GM18909 (cell line): Measurements from ENCODE around the gene VAPB.
A peak's percentile ranks its signal among the peaks of the same experiment; 100 is the strongest.

ENCODE experiments used
- ATAC-seq: cut with Tn5 transposase; IDR thresholded peaks from one replicate; pipeline ENCODE4 v1.9.1; 2021; ENCODE audit warnings: mild to moderate bottlenecking; ENCODE audit not compliant: unreplicated experiment, poor library complexity

The VAPB gene

DNA sequence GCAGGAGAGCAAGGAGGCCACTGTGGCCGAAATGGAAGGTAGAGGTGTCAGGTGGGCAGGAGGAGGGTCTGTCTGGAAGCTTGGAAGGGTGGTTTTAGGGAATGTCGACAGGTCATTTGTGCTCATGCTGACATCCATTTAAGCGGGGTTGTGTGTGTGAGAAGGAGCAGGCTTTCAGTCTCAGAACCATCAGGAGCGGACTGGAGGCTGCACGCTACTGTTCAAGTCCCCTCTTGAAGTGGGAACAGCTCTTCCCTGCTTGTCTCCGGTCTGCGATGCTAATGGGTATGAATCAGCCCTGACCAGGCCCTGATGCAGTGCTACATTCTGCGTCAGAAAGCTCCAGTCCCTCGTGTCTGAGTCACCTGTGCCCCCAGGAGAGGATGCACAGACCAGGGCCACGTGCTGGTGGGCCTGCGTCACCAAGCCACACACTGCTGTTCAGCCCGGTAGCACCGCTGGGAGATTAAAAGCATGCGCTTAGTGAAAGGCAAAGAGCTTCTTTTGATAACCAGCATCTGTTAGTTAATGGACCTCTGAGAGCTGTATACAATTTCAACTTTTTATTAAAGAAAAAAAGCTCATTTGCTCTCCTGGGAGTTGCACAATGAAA lies 68.2 kb downstream of the VAPB start:
- ATAC-seq, result no peak

DNA sequence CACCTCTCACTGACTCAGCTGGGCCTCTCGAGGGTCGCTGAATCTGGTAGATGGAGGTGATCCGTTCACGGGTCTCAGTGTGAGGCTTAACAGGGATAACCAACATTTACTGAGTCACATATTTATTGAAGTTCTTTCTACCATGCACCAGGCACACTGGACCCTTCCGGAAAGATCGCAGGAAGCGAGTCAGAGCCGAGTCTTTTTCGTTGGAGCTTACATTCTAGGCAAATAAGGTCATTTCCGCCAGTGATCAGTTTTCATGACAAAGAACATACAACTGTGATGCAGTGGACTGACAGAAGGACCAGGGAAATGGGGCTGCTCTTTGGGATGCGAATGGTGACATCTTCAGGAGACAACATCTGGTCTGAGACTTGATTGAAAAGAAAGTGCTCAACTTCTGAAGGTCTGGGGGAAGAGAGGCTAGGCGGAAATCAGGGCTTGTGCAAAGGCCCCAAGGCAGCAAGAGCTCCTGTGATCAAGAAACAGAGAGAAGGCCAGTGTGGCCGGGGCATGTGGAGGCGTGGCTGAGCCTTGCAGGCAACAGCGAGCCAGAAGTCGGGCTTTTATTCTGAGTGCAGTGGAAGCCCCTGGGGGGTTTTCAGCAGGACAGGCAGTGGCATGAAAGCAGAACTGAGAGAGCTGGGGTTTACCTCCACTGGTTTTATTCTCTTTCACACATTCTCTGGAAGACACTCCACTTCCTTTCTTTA lies 69.5 kb downstream of the VAPB start:
- peak; percentile 98 for ATAC-seq

DNA sequence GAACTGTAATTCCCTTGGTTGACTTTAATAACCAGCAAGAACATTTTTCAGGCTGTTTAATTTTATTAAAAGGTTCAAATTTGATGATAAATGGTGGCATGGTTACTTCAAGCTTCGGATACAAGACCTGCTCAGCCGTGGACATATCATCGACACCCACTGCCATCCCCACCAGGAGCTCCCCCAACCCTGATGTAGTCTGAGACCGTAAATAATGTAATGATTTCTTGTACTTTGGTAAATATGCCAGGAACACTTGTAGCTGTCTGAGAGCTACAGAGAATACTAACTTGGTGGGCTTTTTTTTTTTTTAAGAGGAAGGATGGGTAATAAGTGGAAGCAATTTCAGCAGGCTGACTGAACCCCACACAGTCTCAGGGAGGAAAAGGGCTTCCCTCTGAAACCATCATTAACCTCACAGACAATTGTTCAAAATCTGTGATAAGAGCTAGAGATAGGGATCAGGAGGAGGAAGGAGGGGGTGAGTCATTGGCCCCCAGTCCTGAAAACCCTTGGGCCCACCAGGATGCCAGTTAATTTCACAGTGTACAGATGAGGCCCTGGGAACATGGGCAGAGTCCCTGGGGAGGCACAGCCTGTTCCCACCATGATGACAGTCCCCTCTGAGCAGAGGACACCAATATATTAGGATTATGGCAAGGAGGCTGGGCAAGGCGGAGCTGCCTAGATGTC lies 70.2 kb downstream of the VAPB start:
- peak; percentile 31 for ATAC-seq

DNA sequence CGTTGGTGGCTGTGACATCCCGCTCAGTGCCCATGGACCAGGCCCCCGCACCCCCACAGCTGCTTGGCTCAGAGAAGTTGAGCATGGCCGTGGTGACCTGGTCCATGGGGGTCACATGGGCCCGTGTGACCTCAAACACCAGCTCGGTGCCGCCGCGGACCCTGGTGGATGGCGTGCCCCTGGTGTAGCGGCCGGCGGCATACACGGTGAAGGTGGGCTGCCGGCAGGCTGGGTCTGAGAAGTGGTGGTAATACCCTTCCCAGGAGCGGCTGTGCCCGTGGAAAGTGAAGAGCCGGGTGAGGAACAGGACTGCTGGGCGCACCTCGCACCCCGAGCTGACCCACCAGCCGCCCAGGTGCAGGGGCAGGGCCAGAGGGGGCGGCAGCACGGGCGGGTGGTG lies 72.1 kb downstream of the VAPB start:
- no peak for ATAC-seq

DNA sequence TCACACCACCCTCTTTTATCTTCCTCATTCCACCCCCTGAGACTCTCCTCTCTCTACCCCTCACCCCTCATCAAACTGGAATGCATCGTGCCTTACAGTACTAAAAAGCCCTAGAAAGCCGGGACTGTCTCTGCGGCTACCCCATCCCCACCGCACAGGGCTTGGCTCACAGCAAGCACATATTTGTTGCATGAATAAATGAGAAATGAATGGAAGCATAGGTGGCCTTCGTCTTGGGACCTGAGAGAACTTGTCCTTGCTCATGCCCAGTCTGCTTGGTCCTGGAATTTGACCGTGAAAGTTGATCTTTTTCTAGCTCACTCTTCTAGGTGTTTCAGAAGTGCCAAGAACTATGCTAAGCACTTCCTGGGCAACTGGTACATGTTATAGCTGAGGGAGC lies 72.9 kb downstream of the VAPB start:
- no peak for ATAC-seq

DNA sequence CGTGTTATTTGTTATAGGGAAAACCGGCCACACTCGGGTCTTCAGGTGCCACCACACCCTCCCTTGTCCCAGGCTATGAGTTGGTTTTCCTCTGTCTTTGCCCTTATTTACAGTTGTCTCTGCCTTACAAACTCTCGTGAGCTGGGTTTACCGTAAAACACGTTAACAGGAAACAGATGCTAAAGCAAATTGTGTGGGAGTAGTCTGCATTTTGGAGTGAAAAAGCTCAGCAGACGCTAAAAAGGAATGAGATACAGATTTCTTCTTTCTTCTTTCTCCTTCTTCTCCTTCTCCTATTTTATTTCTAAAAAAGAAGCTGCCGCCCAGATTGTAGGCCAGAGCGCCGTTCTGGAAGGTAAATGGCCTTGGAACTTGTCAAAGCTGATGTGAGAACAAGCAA lies 74.2 kb downstream of the VAPB start:
- ATAC-seq, result no peak

DNA sequence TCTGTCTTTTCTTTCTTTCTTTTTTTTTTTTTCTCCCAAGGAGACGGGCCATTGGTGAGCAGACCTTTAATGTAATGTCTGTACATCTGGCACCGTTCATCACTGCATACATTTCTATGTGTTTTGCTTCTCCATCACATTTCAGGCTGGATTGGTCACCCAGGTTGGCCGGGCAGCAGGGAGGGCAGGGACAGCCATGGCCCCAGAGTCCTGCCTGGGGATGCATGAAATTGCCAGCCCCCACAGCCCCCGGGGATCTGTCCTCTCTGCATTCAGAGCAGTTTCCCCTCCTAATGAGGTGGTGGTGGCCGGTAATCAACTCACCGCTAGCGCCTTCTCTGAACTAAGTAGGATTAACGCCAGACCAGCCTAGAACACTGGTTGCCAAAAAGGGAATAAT lies 75.8 kb downstream of the VAPB start:
- ATAC-seq, result no peak

DNA sequence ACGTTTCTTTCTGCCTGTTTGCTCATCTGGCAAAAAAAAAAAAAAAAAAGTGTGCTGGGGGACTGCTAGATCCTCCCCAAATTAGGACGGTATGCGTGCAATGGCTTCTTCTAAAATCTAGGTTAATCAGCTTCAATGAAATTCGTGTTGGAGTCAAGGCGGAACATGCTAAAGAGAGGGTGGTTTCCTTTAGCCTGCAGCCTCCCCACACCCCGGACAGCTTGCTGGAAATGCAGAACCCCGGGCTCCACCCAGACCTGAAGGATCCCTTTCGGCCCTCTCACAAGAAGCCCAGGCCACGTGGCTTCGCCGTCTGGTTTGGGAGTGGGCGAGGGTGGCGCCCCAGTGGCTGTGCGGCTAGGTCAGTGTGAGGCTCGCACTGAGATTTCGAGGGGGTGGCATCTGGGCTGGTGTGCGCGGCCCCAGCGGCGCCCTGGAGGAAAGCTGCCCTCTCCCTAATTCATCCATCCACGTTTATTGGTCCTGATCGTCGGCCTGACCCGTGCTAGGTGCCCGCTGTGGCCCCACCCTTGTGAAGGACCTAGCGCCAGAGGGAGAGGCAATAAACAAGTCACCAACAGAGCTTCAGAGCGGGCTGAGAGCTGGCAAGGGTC lies 77.2 kb downstream of the VAPB start:
- no peak for ATAC-seq

DNA sequence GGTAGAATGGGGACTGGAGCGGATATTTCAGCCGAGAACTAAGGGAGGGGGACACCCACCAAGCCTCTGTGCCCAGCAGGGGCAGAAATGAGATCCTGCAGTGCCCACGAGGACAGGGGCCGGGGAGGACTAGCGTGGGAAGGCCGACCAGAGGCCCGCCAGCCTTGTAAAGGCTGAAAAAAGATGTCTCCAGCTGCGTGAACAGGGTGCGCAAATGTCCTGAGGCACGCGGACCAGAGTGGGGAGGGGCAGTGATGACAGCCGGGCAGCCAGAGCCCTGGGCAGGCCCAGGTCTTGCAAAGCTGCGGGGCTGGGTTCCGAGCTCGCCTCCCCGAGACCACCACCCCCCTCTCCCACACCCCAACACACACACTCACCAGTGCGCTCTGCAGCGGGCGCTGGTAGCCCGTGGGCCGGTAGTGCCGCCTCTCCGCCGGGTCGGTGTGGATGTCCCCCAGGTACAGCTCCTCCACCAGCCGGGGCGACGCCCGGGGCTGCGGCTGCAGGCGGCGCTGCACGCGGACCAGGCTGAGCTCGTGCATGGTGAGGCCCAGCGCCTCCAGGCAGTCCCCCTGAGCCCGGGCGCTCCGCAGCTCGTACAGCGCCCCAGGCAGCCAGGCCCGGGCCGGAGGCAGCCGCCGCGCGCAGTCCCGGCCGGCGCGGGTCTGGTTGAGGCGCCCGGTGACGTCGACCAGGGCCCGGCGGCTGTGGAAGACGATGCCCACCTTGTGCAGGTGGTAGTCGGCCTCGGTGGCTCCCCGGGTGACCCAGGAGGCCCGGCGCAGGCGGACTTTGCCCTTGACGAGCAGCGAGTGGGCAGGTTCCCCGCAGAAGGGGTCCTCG lies 77.9 kb downstream of the VAPB start:
- ATAC-seq, result no peak

DNA sequence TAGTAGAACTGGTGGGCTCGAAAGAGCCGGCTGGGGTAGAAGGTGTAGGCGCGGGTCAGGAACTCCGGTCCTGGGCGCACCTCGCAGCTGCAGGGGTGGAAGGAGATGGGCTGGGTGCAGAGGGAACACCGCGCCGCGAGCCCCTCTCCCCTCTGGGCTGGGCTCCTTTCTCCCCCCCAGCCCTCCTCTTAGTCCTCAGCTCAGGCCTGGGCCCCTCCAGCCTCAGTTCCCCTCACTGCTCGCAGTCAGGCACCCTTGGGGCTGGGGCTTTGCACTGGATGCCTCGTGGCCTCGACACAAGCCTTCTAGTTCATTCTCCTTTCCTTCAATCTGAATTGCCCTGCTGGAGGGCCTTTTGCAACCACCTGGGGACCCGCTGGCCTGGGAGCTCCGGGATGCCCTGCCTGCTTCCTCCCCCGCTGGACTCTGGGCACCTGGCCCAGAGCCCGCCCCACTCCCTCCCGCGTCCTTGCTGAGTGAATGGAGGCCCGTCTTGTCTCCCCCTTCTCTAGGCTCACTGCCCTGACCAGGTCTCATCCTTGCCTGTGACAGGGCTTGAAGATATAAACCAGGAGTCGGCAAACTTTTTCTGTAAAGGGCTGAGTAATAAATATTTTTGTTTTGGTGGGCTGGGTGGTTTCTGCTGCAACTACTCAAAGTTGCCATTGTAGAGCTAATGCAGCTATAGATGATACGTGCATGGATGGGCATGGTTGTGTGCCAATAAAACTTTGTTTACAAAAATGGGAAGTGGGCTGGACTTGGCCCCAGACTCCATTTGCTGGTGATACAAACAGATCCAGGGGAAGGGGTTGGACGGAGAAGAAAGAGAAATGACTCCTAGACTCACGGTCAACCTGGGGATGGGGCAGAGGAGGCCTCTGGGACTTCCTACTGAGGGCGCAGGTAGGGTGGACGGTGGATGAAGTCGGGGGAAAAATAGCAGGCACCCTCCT lies 78.8 kb downstream of the VAPB start:
- ATAC-seq, result no peak

DNA sequence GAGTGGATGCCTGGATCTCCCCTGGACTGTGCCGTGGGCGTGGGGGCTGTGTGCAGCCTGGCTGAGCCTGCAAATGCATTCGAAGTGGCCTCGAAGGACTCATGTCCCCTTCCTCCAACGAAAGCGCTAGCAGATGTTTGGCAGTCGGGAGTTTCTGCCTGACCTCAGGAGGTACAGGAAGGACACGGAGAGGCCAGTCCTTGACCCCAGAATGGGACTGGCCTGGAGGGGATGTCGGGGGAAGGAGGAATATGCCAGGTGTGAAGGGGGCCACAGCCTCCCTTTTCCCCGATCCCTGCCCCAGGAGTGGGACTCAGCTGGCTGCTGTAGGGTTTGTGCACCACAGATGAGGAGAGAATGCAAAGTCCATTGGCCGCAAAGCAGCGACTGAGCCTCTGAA lies 80.6 kb downstream of the VAPB start:
- no peak for ATAC-seq

DNA sequence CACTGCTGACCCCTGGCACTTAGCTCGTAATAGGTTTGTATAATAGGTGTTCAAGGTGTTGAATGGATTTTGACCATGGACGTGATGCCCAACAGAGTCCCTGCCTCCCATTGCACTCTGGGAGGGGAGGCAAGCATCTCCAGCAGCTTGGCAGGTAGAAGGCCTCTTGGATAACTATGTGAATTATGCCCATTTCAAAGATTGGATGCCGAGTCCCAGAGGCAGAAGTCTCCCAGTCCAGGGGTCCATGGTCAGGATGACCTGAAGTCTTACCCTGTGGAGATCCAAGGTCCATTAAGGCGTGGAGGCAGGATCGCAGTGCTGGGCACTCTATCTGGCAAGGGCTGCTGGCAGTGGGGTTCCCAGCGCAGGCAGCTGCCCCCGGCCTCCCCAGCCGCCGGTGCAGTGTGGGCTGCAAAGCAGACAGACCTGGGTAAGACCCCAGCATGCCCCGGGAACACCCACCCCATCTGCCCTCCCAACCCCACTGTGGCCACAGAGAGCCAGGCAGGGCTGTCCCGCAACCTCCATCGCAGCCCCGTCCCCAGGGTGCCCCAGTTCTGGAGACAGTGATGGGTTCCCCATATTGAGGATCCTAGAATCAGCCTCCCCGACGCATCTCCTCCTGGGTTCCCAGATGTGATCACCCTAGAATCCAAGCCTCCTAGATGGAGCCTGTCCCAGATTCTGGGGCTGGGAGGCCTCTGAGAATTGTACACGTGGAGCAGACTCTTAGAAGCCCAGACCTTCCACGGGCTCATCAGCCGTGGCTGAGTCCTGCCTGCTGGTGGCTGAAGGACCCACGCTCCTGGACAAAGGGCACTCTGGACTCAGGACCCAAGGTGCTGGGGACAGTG lies 81.5 kb downstream of the VAPB start:
- ATAC-seq, result no peak

DNA sequence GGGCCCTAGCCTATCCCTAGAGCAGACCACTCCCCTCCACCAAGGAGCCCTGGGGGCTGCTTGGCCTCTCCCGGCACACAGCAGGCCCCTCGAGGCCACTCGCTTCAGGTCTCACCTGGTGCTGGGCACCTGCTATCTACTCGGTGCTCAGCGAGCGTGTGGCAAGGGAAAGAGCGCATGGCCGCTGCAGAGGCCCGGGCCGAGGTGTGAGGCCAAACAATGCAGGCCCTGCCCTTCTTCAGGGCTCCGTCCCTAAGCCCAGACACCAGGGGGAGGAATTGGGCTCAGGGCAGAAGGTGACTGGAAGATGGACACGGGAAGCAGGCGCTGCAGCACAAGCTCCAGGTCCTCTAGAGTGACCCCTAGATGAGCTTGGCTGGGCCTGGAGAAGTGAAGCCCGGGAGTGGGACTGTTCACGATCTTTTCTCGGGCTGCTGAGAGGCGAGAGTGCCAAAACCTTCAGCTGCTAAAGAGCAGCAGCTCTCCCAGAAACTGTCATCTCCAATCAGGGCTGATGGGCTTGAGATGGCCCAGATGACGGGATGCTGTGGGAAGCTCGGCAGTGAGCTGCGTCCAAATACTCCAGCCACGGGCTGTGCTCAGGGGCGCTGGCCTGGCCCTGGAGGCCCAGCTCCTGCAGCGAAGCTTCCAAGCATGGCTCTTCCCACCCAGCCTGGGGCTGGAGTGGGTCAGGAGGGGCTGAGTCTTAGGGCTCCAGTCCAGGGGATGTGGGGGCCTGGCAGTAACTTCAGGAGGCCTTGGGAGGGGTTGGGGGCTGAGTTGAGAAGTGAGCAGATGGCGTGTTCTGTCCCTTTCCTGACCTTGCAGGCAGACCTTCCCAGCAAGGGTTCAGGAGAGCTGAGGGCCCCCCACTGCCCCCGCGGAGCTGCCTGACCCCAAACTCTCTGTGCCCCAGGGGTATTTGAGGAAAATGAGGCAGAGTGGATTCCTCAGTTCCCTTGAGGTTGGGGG lies 82.5 kb downstream of the VAPB start:
- no peak for ATAC-seq

DNA sequence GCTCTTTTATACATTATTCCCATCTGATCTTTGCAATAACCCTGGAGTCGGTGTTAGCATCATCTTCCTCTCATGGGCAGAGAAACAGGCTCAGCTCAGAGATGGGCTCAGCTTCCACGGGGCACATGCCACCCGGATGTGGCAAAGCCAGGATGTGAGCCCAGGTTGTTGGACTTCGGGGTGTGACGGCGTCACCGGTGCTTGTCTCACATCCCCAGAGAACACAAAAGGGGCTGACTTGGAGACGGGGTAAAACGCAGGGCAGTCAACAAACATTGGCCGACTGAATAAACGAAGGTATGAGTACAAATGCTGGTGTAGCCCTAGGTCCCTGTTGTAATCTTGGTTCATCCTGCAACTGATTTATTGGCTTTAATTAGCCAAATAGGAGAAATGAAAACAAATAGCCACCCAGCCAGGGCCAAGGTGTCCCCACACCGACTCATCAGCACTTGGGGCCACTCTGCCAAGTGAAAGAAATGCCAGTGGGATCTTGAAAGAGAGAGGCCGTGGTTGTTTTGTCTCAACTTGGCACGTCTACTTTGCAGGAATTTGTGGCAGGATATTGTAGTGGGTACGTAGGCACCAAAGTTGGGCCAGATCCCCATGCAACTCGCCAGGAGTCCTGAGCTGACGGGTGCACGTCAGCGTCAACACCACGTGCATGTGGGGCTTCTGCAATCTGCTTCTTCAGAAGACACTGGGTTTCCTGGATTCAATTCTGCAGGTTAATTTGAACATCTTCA lies 83.4 kb downstream of the VAPB start:
- ATAC-seq, result no peak

DNA sequence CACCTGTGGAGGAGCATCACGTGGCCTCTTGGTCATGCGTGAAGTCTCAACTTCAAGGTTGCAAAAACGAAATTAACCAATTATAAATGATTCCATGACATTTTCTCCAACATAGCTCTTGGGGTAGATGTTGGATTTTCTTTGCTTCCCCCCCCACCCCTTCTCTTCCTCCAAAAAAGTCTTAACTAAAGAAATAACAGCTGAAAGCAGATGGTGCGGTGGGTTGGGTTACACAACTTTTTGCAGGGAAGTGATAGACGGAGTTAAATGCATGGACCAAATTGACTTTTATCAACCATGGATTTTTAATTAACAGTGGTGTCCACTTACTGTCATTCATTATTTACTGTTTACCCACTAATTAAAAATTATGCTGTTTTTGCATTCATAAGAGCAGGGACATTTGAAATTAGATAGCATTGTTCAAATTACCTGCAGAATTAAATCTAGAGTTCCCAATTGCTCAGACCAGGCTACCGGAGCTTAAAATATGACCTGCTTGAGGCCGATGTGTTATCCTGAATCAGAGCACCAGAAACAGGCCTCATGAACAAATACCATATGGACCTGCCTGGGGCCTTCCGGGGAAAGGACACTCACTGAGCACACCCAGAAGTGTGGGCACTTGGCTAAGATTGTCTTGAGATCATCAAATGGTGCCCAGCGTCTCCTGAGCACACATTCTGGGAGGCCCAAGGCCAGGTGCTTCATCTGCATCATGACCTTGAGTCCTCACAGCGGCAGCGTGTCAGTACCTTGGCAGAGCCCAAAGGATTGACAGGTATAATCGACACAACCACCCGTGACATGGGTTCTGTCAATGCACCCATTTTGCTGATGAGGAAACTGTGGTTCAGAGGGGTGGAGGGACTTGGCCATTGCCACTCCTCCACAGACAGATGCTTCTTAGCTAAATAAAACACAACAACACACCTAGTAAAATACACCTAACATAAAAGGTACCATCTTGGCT lies 84.7 kb downstream of the VAPB start:
- no peak for ATAC-seq
